Measurements from ENCODE around the gene IL22RA1.

GRCh38 chr1:24109166-24109483 lies 33.8 kb downstream of the IL22RA1 start:
- no peak for TF ChIP-seq CTCF (conservative IDR thresholded peaks at IDR 0.05)
- no peak for TF ChIP-seq EZH2 (IDR thresholded peaks at IDR 0.05; ENCODE audit: low read depth)
